Transverse colon (tissue), 4 donors: ENCODE measurements around the gene GTF2F2. TPM values are rescaled to one million over a fixed set of nuclear protein-coding genes. Genes with fewer than 3 reads are reported as not detected.

Experiments used
- DNase-seq: peaks from one replicate; pipeline ENCODE4 v3.0.0-alpha.2; 2019
- H3K27ac ChIP-seq, 4 donors: fragments of 200-600 bp; sonication (generic); 2 replicates each; pipeline ENCODE4 v1.5.1; 2016 to 2018; ENCODE audit warnings: inconsistent platforms in 4 of 4
- H3K27me3 ChIP-seq: fragments of 200-600 bp; sonication (generic); 2 replicates; pipeline ENCODE4 v1.5.1; 2017; ENCODE audit warnings: inconsistent platforms
- H3K36me3 ChIP-seq, 4 donors: fragments of 200-600 bp; sonication (generic); 2 replicates each; pipeline ENCODE4 v1.5.1; 2017 to 2019; ENCODE audit warnings: inconsistent platforms in 4 of 4
- H3K4me1 ChIP-seq, 4 donors: fragments of 200-600 bp; sonication (generic); 2 replicates each; pipeline ENCODE4 v1.5.1; 2017 to 2020; ENCODE audit warnings: inconsistent platforms in 4 of 4
- H3K4me3 ChIP-seq, 4 donors: fragments of 200-600 bp; sonication (generic); 1 replicate in 1 of 4; 2 replicates in 3 of 4; pipeline versions ENCODE4 v1.5.1 to v1.6.1; 2017 to 2019; ENCODE audit warnings: inconsistent platforms in 4 of 4
- H3K9me3 ChIP-seq, 2 donors: fragments of 200-600 bp; sonication (generic); 2 replicates each; pipeline ENCODE4 v1.5.1; 2017 to 2019; ENCODE audit warnings: inconsistent platforms in 2 of 2
- CTCF ChIP-seq, 5 experiments: fragments of 200-600 bp in 3 of 5; fragments of 450-650 bp in 2 of 5; sonication (generic) in 3 of 5; IDR thresholded peaks; 1 replicate in 2 of 5; 2 replicates in 3 of 5; pipeline ENCODE4 v1.5.1; 2016 to 2017; ENCODE audit warnings: antibody characterized with exemption in 5 of 5, inconsistent platforms in 3 of 5, mild to moderate bottlenecking in 2 of 5, moderate library complexity in 1 of 5
- EP300 ChIP-seq: sonication (generic); formaldehyde crosslinking; IDR thresholded peaks from one replicate; pipeline ENCODE4 v1.6.1; 2017; ENCODE audit warnings: antibody characterized with exemption, low read depth
- POLR2A ChIP-seq: fragments of 450-650 bp; IDR thresholded peaks from one replicate; pipeline ENCODE4 v1.6.1; 2016; ENCODE audit warnings: antibody characterized with exemption, mild to moderate bottlenecking, moderate library complexity
- POLR2AphosphoS5 ChIP-seq, 3 donors: sonication (generic); formaldehyde crosslinking; IDR thresholded peaks; one replicate each; pipeline ENCODE4 v1.6.1; 2016; ENCODE audit warnings: antibody characterized with exemption in 3 of 3
- WGBS, 2 donors: methylation state at CpG; one replicate each; pipeline ENCODE4 v1.1.5; 2018; ENCODE audit warnings: low coverage in 1 of 2; 5-methylcytosine and 5-hydroxymethylcytosine counted together
- in situ Hi-C, 4 donors: fragments of 200-750 bp; cut with MboI; loops; one replicate each; pipeline versions ENCODE4 v1.15.0 to v1.15.1; 2017; ENCODE audit warnings: low sequenced_read_pairs in 3 of 4, low pct_ligation_motif_present in 1 of 4, low pct_unique_long_range_greater_than_20kb in 1 of 4
- intact Hi-C: fragments of 100-400 bp; cut with DNase I; formaldehyde crosslinking; loops from one replicate; pipeline ENCODE4 v1.15.1; 2023; ENCODE audit warnings: low total_unique reads
- small RNA-seq, 4 donors: library from RNA; depleted of rRNA; stranded (forward); fragments of <200 nt; gene quantifications; one replicate each; pipeline ENCODE3, GENCODE V24; 2016
- total RNA-seq, 4 donors: library from RNA; depleted of rRNA; stranded (reverse); fragments of >200 nt; gene quantifications; one replicate each; pipeline ENCODE4 v1.1.0, GENCODE V29; 2016

The GTF2F2 gene
- total RNA-seq, 4 donors from 2014 or later, result 6.8 to 23.8 (median 13.5) TPM

DNA sequence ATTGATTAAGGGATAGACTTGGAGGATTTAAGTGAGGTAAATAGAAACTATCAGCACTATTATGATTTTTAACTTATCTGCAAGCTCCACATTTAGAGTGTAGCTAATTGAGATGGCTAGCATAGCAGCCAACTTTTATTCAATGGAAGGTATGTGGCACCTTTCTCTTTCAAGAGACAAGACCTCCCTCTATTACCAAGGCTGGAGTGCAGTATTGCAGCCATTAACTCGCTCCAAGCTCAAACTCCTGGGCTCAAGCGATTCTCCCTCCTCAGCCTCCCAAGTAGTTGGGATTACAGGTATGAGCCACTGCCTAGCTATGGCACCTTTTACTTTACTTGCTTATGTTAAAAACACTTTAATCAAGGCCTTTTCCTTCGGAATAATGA is 212.5 kb downstream of the GTF2F2 start:
- Histone ChIP-seq H3K4me1 (peaks cover 12 to 68% (median 37%) of the 10 kb centered on the region in 4 donors), H3K36me3 (peaks cover 0 to 19% (median 9%) of the 10 kb centered on the region in 4 donors), H3K9me3 (no peaks in the 10 kb centered on the region), H3K4me3 (no peak overlapping the region), H3K27ac (peak overlapping the region in 1 of 4 donors; percentile 16), H3K27me3 (no peaks in the 10 kb centered on the region)
- 88 to 95% methylated on average over 3 of the region's 3 CpGs for WGBS, 2 donors
- no peak for DNase-seq
- intact Hi-C loops (loop anchor here (1.0 kb wide), 1 partner anchor 17 kb away; no protein-coding TSS in a partner anchor), in situ Hi-C loops (no loop called here)
- no peak for TF ChIP-seq EP300

DNA sequence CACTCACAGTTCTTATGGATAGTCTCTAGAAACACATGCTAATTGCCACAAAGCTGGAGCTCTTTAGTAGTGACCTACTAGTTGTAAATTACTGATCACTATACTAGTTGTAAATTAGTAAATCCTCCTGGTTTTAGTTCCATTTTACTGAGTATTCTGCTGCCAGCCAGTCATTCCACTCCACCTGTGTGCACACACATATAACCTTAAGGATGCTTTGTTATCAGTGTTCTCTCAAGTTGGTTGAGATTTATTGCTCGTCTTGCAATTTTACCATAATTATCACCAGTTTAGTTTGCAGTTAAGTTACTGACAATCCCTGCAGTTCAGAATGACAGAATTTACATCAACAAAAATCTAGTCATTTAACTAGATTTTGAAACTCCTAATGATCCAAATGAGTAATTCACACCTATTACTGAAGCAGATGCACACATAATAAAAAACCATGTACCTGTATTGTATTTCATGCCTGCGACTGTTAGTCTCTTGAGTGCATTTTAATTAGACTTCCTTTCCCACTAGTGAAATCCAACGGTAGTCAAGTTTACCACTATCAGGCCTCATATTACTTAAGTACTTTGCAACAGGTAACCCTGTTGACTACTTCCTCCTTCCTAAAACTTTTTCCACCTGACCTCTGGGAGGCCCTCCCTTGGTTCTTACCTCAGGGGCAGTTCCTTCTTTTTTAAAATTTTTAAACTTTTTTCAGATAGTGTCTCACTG is 213.1 kb downstream of the GTF2F2 start:
- Histone ChIP-seq H3K4me3 (no peak overlapping the region), H3K27me3 (no peaks in the 10 kb centered on the region), H3K9me3 (no peaks in the 10 kb centered on the region), H3K27ac (peak overlapping the region in 2 of 4 donors; percentile 16 to 20), H3K4me1 (peaks cover 18 to 74% (median 43%) of the 10 kb centered on the region in 4 donors), H3K36me3 (peaks cover 0 to 25% (median 14%) of the 10 kb centered on the region in 4 donors)
- 62 to 75% methylated on average over 3 of the region's 3 CpGs for WGBS, 2 donors
- intact Hi-C loops, result loop anchor here (1.0 kb wide), 1 partner anchor 17 kb away; no protein-coding TSS in a partner anchor
- TF ChIP-seq EP300 (no peak), POLR2A (no peak), POLR2AphosphoS5 (IDR thresholded peaks at IDR 0.05) (no peak), CTCF (IDR thresholded peaks at IDR 0.05) (no peak)
- in situ Hi-C loops, result no loop called here
- DNase-seq, result no peak

Small RNA genes lying within 50 kb of the gene (small RNA-seq; reads per million reads assigned to genes)
- gene AL138693.1 (0 reads per million in 4 donors), gene AL138963.2 (0 reads per million in 4 donors)

Other genes with a start within 250 kb of the GTF2F2 start
- 1 to 10 TPM in 3 of 4 donors, under 1 TPM in 1; 0.37 to 3.6 (median 1.7) TPM for gene NUFIP1, start 131.0 kb upstream of the GTF2F2 start, total RNA-seq
- gene GPALPP1, start 131.0 kb upstream of the GTF2F2 start, total RNA-seq, result 10 to 100 TPM; 12.1 to 30.3 (median 22.0) TPM
- 1 to 10 TPM in 2 of 4 donors, not detected in 2; 1.3 to 1.9 TPM for gene KCTD4, start 80.5 kb downstream of the GTF2F2 start, total RNA-seq
- 1,000 to 10,000 TPM; 1,485 to 2,679 (median 2,380) TPM for gene TPT1, start 220.7 kb downstream of the GTF2F2 start, total RNA-seq